CD4-positive, alpha-beta T cell treated with Interleukin-10 for 1 hour (primary cell): ENCODE measurements around the gene STAT5B.

ENCODE experiments used
- DNase-seq: peaks from one replicate; pipeline ENCODE4 v3.0.0-alpha.2; 2020

Gene STAT5B

DNA sequence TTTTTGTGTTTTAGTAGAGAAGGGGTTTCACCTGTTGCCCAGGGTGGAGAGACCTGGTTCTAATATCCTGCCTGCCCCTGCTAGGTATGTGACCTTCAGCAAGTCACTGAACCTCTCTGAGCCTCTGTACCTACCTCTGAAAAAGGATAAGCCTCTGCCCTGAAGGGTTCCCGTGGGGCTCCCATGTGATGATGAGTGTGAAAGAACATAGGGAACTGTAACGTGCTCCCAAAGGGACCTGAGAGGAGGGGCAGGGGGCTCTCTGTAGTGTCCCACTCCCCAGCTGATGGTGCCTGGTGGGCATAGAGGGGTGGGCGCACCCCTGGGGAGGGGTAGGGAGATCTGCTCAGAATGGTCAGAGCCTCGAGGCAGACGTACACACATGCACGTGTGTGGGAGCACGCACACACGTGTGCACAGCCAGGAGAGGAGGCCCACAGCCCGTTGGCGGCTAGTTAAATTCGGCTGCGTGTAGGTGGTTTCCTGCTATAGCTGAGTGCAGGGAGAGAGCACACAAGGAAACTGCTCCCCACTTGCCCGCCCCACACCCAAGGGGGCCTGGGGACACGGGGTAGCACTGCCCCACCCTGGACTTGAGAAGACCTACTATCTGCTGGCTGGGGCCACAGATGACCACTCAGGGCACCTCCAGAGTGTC lies 101.9 kb downstream of the STAT5B start:
- DNase-seq: no peak

DNA sequence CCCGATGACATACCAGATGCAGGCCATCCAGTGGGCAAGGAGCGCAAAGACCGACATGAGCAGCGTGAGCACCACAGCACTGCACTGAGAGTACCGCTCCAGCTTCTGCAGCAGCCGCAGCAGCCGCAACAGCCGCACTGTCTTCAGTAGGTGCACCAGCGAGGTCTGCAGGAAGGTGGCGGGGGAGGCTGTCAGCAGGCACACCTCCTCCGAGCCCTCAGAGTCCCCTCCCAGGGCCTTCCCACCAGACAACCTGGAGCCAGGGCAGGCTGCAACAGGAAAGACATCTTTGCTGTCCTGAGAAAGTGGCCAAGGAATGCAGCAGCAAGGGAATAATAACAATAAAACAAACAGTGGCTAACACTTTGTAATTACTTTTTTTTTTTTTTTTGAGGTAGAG lies 104.4 kb downstream of the STAT5B start:
- no peak for DNase-seq

DNA sequence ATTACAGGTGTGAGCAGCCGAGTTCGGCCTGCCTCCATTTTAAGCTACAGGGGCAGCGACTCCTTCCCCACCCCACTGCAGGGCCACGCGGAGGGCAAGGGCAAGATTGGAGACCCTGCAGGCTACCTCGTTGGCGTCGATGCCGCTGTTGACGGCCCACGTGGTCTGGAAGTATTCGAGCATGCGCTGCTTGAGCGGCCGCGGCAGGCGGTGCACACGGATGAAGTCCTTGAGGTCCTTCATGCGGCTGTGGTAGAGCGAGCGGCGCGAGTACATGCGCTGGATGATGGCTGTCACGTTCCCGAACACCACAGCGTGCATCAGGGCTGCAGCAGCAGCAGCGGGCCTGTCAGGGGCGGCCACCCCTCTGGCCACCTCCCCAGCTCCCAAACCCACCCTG lies 106.8 kb downstream of the STAT5B start:
- DNase-seq: no peak

DNA sequence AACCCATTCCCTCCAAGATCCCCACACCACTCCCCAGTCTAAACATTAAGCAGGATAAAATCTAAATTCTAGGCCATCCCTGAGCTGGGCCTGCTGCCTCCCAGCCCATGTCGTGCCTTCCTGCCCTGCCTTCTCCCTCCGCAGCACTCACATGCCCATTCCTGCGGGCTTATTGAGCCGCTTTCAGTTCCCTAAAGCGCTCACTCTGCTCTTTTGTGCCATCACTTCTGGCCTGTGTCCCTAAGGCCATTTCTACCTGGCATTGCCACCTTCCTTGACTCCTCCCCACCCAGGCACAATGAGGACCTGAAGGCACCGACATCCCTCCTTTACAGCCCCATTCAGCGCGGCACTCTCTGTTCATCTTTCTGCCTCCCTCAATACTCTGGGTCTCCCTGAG lies 108.4 kb downstream of the STAT5B start:
- DNase-seq: no peak

DNA sequence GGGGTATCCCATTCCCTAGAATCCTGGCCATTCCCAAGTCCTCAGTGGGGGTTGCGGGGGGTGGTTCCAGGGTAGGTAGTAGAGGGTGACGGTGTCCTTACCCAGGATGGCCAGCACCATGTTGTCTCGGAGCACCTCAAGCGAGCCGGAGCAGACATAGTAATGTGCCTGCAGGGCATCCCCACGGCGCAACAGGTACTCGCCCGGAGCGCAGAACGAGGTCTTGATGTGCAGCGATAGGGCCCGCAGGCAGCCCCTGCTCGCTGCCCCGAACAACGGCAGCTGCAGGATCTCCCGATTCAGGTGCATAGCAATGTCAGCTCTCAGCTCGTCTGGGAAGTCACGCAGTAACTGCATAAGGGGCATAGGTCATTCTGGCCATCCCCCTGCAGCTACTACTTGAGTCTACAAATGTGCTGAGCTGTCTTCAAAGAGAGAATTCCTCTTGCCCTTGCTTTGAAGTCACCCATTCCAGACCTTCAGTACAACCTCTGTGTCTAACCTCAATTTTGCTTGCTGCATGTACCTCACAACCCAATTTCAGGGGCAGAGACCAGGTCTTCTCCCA lies 109.9 kb downstream of the STAT5B start:
- no peak for DNase-seq

DNA sequence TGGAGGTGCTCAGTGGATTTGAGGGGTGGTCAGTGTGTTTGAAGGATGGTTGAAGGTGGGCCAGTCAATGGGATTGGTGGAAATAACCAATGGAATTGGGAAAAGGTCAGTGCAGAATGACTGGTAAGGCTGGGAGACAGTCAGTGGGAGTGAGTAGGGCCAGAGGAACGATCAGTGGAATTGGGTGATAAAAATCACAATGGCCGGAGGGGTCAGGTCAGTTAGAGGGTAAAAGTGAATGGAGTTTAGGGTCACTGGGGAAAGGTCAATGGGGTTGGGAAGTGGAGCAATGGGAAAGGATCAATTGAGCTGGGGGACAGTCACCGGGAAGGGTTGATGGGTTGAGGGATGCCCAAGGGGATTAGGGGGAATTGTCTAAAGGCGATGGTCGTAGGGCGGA lies 110.4 kb downstream of the STAT5B start:
- DNase-seq: no peak

DNA sequence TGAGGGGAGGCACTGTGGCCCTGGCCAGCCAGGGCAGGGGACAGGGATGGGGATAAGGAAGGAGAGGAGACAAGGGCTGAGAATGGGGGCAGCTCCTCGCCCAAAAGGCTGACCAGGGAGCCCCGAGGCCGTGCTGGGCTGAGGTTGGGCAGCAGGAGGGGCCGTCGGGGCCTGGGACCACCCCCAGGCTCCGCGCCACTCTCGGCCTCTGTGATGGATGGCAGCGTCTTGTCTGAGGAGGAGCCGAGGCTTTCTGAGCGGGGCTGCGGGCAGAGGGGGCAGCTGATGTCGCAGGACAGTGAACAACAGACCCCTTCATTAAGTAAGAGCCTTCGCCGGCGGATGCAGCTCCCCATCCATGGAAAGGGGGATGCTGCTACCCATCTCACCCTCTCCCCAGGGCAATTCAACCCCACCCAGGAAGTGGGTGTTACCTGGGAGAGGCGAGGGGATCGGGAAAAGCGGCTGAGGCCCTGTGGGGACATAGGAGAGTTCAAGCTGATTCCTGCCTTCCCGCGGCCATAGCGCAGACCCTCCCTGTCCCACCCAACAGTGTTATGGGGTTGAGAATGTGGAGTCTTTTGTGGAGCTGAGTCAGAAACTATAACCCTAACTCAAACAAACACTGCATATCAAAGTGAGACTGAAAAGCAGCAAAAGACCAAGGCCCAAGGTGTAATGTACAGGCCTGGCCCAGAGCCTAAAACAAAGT lies 112.3 kb downstream of the STAT5B start:
- DNase-seq: no peak

DNA sequence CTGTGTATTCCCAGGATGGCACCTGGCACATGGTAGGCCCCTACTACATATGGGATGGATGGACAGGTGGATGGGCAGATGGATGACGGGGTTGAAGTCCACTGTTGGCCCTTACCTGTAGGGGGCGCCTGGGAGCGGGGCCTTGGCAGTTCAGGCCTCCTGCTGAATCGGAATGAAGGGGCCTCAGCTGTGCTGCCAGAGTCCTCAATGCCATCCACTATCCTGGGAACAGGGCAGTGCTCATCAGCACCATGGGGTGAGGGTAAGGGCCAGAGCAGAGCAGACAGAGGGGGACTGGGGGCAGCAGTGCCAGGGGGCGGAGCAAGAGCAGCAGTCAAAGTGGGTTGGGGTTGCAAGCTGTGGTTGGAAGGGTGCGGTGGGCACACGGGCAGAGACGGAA lies 113.1 kb downstream of the STAT5B start:
- DNase-seq: peak; percentile 33

DNA sequence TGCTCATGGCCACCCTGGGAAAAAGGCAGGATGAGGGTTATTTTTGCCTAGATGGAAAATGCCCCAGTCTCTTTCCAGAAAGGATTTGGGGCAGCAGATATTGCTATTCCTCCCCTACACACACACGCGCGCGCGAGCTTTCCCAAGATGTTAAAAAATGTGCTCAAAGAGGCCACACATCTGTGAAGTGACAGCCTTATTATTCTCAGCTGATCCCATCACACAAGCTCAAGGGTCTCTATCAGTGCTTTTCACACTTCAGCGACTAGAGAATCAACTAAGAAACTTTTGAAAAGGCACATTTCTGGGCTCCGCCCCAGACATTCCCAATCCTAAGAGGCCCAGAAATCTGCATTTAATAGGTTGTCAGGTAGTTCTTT lies 115.7 kb downstream of the STAT5B start:
- no peak for DNase-seq

DNA sequence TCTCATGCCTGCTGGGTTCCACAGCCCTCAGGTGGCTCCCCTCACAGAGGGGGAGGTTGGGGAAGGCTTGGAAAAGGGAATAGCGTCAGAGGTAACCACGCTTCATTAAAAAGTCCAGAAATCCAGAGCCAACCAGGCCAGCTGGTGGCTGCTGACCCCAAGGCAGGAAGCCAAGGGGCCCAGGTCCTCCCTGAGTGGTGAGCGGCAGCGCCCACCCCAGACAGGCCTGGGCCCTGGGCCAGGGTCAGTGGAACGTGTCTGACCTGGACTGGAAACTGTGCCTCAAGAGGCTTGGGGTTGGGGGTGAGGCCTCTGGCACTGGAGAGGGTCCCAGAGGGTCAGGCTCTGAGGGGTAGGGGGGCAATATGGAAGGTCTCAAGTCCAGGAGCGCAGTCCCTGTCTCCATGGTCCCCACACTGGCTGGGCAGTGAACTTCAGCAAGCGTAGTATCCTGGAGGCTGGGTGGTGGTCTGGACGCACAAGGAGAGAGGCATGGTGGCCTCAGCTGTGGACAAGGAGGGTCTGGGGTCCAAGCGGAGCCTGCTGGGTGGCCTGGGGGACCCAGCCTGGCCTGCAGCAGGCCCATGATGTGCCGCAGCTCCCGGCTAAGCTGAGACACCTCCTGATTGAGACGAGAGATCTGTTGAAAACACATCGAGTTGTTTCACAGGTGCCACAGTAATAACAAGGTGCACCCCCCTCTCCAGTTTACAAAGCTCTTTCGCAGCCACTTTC lies 116.2 kb downstream of the STAT5B start:
- no peak for DNase-seq

DNA sequence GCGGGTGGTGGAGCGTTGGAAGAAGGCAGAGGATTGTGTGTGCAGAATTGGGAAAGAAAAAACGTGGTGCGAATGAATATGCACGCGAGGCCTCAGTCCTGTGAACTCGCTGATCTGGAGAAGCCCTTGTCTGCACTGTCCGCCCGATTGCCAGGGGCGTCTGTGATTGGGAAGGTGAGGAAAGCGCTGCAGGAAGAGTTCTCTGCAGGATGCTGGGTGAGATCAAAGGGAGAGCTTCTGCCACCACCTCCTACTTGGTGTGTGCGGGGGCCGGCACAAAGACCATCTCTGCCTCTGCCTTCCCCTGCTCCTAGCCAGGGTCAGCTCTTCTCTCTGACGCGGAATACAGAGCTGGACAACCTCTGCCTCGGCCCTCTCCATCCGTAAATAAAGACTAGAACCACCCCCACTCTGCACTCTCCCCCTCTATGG lies 120.6 kb downstream of the STAT5B start:
- DNase-seq: no peak

DNA sequence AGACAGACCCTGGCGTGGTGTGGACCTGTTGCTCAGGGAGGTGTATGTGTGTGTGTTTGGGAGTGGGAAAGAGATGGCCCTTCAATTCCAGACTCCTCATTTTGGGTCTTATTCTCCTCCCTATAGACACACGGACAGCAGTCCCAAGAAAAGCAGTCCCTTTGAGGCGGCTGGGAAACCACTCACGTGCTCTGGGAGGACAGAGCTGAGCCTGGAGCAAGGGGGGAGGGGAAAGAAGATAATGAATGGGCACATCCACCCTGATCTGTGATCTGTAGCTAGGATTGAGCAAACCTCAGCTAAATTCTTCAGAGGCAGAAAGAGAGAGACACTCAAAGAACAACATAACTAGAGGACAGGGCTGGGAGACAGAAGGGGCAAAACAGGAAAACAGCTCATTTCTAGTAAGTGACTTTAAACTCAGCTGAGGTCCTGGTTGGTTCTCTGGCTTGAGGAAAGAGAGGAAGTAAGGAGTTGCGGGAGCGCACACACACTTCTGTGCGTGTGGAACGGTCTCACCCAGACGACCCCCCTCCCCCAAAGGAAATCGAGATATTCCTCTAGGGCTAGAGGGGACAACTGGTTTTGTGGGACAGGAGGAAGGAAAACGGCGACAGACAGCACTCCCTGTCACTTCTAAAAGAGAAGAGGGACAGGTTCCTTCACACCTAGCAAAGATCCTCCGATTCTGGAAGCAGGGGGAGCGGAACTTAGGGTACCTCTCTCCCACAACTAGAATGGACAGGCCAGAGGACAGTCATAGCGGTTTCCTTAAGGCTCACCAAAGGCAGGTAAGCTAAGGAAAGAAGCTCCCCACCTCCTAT lies 122.1 kb downstream of the STAT5B start:
- peak; percentile 30 for DNase-seq
